ENCODE measurements around the gene CENPH.
"Not testable (repeated sequence)": the region's sequence is repeated elsewhere in the genome, so short reads cannot be mapped to it uniquely, and the experiment has no call there.

CENPH gene

GRCh38 chr5:69242215-69242927, 53.0 kb downstream of the CENPH start:
- TF ChIP-seq CTCF (IDR thresholded peaks at IDR 0.05; ENCODE audit: extremely low read depth, missing control alignments) = no peak
- no peak for DNase-seq (ENCODE audit: low spot score)

GRCh38 chr5:69245031-69245430, 55.6 kb downstream of the CENPH start:
- no peak for DNase-seq (ENCODE audit: low spot score)

GRCh38 chr5:69248019-69248418, 58.6 kb downstream of the CENPH start:
- no peak for TF ChIP-seq CTCF (IDR thresholded peaks at IDR 0.05; ENCODE audit: extremely low read depth, missing control alignments)
- no peak for DNase-seq (ENCODE audit: low spot score)

More at GRCh38 chr5:69245031-69245430, 55.6 kb downstream of the CENPH start:
- no peak for TF ChIP-seq CTCF (IDR thresholded peaks at IDR 0.05; ENCODE audit: extremely low read depth, missing control alignments)

GRCh38 chr5:69250593-69250992, 61.2 kb downstream of the CENPH start:
- TF ChIP-seq CTCF (IDR thresholded peaks at IDR 0.05; ENCODE audit: extremely low read depth, missing control alignments) = no peak
- no peak for DNase-seq (ENCODE audit: low spot score)

GRCh38 chr5:69252437-69252836, 63.1 kb downstream of the CENPH start:
- DNase-seq (ENCODE audit: low spot score) = no peak
- no peak for TF ChIP-seq CTCF (IDR thresholded peaks at IDR 0.05; ENCODE audit: extremely low read depth, missing control alignments)

- not testable (repeated sequence) for DNase-seq (ENCODE audit: low spot score)
These were observed 66.6 kb downstream of the CENPH start for GRCh38 chr5:69255940-69256339.

- DNase-seq (ENCODE audit: low spot score) = no peak
- TF ChIP-seq CTCF (IDR thresholded peaks at IDR 0.05; ENCODE audit: extremely low read depth, missing control alignments) = no peak
These were observed 68.2 kb downstream of the CENPH start for GRCh38 chr5:69257577-69257976.

All from GM20000 (cell line).